ENCODE results near the gene CREBBP.

CREBBP gene

GRCh38 chr16:3824121-3824795, 56.3 kb downstream of the CREBBP start:
- DNase-seq (ENCODE audit: low read depth), result no peak

DNA sequence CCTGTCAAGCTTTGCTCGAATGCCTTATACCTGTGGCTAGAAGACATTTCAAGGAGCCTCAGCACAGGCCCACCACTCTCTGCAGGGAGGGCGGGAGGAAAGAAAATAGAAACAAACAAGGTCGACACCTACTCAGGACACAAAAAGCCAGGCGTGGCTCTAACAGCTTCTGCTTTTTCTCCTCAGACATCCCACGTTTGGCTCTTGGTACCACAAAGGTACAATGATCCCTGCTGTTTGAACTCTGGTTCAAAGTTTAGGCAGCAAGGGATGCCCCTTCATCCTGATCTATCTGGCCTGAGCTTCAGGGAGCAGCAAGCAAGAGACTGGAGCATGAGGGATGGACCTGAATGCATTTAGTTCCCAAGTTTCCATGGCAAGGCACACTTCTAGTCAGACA, 57.1 kb downstream of the CREBBP start:
- no peak for DNase-seq (ENCODE audit: low read depth)

- no peak for DNase-seq (ENCODE audit: low read depth)
These were observed 58.0 kb downstream of the CREBBP start for GRCh38 chr16:3822366-3823045.

DNA sequence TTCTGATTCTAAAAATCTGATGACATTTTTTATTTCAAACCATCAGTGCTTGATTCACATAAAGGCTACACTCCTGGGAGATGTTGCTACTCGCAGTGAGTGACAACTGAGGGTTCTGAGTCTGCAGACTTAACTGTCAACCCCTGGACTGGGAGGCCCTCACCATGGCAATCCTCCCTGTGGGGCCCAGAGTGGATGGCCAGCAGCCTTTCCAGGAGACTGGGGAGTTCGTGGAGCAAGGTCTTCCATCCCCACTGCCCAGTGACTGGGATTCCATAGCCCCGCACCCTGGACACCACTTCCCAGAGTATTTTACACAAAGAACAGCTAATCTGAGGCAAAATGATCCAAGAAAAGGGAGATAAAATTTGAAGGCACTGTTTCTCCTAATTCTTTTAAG, 59.3 kb downstream of the CREBBP start:
- no peak for DNase-seq (ENCODE audit: low read depth)

- no peak for DNase-seq (ENCODE audit: low read depth)
These were observed 60.5 kb downstream of the CREBBP start for GRCh38 chr16:3819746-3820724.

DNA sequence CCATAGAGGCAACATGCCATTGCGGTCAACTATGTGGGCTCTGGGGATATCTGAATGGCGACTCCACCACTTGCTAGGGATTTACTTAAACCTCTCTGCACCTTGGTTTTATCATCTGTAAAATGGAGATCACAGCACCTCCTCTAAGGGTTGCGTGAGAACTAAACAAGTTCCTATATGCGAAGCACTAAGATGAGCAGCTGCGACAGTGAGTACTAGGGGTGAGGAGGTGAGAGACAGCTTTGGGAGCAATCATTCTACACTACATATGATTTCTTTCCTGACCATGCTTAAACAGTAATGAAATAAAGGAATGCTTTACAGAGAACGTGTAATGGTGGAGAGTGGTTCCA, 61.4 kb downstream of the CREBBP start:
- DNase-seq (ENCODE audit: low read depth), result no peak

GRCh38 chr16:3816326-3816725, 64.2 kb downstream of the CREBBP start:
- no peak for DNase-seq (ENCODE audit: low read depth)

DNA sequence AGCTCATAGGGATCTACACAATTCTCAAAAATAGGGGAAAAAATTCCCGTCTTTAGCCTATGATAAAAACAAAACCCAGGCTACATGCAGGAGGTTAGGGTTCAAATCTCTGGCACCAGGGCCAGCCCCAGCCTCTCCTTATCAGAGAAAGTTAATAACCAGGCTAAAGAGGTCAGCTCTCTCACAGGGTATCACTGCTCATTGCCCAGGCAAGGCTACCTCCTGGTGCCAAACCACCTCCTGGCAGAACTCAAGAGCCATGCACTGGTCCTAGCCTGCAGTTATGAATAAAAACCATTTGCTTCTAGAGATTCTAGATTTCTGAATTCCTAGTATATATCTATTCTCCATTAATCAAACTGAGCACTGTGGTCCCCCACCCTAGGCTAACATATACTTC, 65.8 kb downstream of the CREBBP start:
- DNase-seq (ENCODE audit: low read depth), result no peak

DNA sequence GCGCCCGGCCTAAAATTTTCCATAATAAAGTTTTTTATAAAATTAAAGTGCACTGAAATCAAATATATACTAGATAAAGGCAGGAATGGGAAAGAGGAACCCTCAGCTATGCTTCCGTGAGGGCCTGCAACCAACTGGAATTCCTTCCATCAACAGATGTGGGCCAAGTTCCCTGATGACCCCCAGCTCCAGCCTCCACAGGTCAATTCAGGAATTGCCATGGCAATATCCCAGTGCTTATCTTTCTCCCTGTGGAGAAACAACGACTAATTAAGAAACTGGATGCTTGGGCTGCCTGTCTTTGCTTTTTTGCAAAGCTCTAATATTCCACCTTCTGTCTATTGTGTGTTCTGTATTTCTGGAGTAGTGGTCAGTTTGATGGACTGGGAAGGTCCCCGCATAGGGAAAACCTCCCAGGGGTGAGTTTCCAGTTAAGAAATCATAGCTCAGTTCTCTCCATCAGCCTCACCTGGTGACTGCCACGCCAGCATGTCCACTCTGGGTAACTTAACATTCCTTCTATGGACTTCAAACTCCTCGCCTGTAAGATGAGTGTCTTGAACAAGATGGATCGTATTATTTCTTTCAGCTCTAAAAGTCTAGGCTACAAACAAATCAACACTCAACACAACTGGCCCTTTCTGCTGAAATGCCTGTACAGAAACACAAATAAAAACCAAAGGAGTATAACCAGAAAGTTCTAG, 67.9 kb downstream of the CREBBP start:
- no peak for DNase-seq (ENCODE audit: low read depth)

GRCh38 chr16:3810818-3811217, 69.7 kb downstream of the CREBBP start:
- DNase-seq (ENCODE audit: low read depth), result no peak

DNA sequence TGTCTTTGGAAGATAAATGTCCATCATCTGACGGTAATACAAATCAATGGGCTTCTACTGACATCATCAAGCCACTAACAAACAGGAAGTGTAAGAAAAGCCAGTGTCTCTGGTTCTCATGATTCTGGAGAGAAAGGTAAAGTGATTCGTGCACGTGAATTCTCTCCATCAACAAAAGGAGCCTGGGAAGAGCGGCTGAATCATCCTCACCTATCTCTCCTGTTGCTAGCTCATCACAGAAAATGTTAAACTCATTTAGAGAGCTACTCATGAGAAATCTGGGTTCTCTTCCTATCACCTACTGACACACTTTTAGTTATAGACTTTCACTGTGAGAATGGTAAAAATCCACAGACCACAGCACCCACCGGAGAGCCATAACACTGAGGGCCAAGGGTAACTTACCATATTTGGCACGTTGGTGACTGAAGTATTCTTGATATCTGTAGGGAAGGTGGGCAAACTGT, 70.3 kb downstream of the CREBBP start:
- DNase-seq (ENCODE audit: low read depth), result no peak

- no peak for DNase-seq (ENCODE audit: low read depth)
These were observed 72.0 kb downstream of the CREBBP start for GRCh38 chr16:3808308-3809063.

- no peak for DNase-seq (ENCODE audit: low read depth)
These were observed 72.9 kb downstream of the CREBBP start for GRCh38 chr16:3807425-3808123.

DNA sequence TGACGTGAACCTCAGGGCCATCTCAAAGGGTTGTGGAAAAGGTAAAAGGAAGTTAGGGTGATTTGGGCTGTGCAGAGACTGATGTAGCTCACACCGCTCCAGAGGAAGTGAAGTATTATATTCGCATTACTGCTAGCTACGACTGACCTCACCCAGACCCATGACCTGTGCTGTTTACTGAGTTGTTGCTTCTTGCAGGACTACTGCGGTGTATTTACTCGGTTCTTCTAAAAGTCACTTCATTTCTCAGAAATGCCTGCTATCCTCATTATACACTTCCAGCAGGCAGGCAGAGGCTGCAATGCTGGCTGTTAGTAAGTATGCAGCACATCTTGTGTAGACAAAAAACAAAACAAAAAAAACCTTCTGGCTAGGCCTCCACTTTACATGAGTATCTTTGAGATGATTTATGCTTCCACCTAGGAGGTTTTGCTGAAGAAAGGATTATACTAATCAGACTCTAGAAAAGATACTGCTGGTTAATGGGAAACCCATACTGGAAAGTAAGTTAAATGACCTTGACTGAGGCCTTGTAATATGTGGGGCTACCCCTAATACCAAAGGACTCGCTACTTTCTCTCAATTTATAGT, 76.0 kb downstream of the CREBBP start:
- DNase-seq (ENCODE audit: low read depth), result no peak

- DNase-seq (ENCODE audit: low read depth), result no peak
These were observed 79.8 kb downstream of the CREBBP start for GRCh38 chr16:3800477-3801270.

DNA sequence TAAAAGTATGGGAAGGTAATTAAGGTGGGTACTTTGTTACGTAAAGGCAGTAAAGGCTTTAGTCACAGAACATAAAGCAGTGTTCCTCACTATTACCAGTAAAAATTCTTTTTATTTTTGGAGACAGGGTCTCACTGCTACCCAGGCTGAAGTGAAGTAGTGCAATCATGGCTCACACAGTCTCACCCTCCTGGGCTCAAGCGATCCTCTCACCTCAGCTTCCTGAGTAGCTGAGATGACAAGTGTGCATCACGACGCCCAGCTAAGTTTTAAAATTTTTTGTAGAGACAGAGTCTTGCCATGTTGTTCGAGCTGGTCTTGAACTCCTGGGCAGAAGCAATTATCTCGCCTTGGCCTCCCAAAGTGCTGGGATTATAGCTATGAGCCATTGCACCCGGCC, 80.5 kb downstream of the CREBBP start:
- DNase-seq (ENCODE audit: low read depth), result no peak

GRCh38 chr16:3799354-3799753, 81.2 kb downstream of the CREBBP start:
- DNase-seq (ENCODE audit: low read depth), result no peak

- DNase-seq (ENCODE audit: low read depth), result no peak
These were observed 81.7 kb downstream of the CREBBP start for GRCh38 chr16:3798838-3799237.
